H9 (cell line): ENCODE measurements around the gene REEP1. TPM values are rescaled to one million over a fixed set of nuclear protein-coding genes. Genes with fewer than 3 reads are reported as not detected.

Source experiments
- DNase-seq: peaks from one replicate; pipeline ENCODE4 v3.0.0-alpha.2; 2017
- H2AFZ ChIP-seq: one replicate; pipeline ENCODE4 v1.6.1; 2013; ENCODE audit warnings: mild to moderate bottlenecking, low read length, control low read depth, moderate library complexity
- H2AK5ac ChIP-seq: 2 replicates; pipeline ENCODE4 v1.6.1; 2013; ENCODE audit warnings: low read length, control low read depth, mixed read lengths; ENCODE audit not compliant: insufficient read length
- H2BK120ac ChIP-seq: one replicate; pipeline ENCODE4 v1.6.1; 2013; ENCODE audit warnings: low read depth, mild to moderate bottlenecking, low read length, control low read depth, inconsistent platforms; ENCODE audit not compliant: poor library complexity, severe bottlenecking
- H2BK12ac ChIP-seq: 2 replicates; pipeline ENCODE4 v1.6.1; 2013; ENCODE audit warnings: low read length, control low read depth, mixed read lengths, low read depth; ENCODE audit not compliant: insufficient read length
- H2BK15ac ChIP-seq: 2 replicates; pipeline ENCODE4 v1.6.1; 2013; ENCODE audit warnings: low read depth, low read length, control low read depth
- H2BK20ac ChIP-seq: one replicate; pipeline ENCODE4 v1.6.1; 2013; ENCODE audit warnings: low read depth, mild to moderate bottlenecking, low read length, control low read depth, inconsistent platforms; ENCODE audit not compliant: poor library complexity, severe bottlenecking
- H2BK5ac ChIP-seq: 2 replicates; pipeline ENCODE4 v1.6.1; 2013; ENCODE audit warnings: low read length, control low read depth, mixed read lengths; ENCODE audit not compliant: insufficient read length
- H3K14ac ChIP-seq: 2 replicates; pipeline ENCODE4 v1.6.1; 2013; ENCODE audit warnings: low read length, control low read depth; ENCODE audit not compliant: insufficient read depth
- H3K18ac ChIP-seq: 2 replicates; pipeline ENCODE4 v1.6.1; 2013; ENCODE audit warnings: low read depth, mild to moderate bottlenecking, mixed read lengths, low read length, control low read depth; ENCODE audit not compliant: insufficient read length
- H3K23ac ChIP-seq: 2 replicates; pipeline ENCODE4 v1.6.1; 2013; ENCODE audit warnings: low read length, control low read depth, mixed read lengths, low read depth; ENCODE audit not compliant: insufficient read length
- H3K23me2 ChIP-seq: 2 replicates; pipeline ENCODE4 v1.6.1; 2013; ENCODE audit warnings: low read depth, mild to moderate bottlenecking, mixed read lengths, low read length, control low read depth; ENCODE audit not compliant: insufficient read length, poor library complexity, severe bottlenecking
- H3K27ac ChIP-seq: 2 replicates; pipeline ENCODE4 v1.5.1; 2013; ENCODE audit warnings: low read length, control low read depth, mixed read lengths, low read depth; ENCODE audit not compliant: insufficient read length
- H3K27me3 ChIP-seq: 2 replicates; pipeline ENCODE4 v1.6.1; 2013; ENCODE audit warnings: low read length, control low read depth, inconsistent platforms; ENCODE audit not compliant: insufficient read depth
- H3K4ac ChIP-seq: 2 replicates; pipeline ENCODE4 v1.6.1; 2013; ENCODE audit warnings: low read depth, mild to moderate bottlenecking, control low read depth, inconsistent platforms, low read length, moderate library complexity
- H3K4me1 ChIP-seq: 2 replicates; pipeline ENCODE4 v1.6.1; 2013; ENCODE audit warnings: low read length, control low read depth, inconsistent platforms; ENCODE audit not compliant: insufficient read depth
- H3K4me2 ChIP-seq: 2 replicates; pipeline ENCODE4 v1.6.1; 2013; ENCODE audit warnings: low read length, control low read depth, mixed read lengths; ENCODE audit not compliant: insufficient read length, insufficient read depth
- H3K56ac ChIP-seq: 2 replicates; pipeline ENCODE4 v1.6.1; 2013; ENCODE audit warnings: low read depth, mild to moderate bottlenecking, mixed read lengths, low read length, control low read depth; ENCODE audit not compliant: insufficient read length
- H3K79me1 ChIP-seq: 2 replicates; pipeline ENCODE4 v1.6.1; 2013; ENCODE audit warnings: low read depth, mild to moderate bottlenecking, moderate library complexity, low read length, control low read depth, inconsistent platforms; ENCODE audit not compliant: insufficient read depth, poor library complexity, severe bottlenecking
- H3K79me2 ChIP-seq: 2 replicates; pipeline ENCODE4 v1.6.1; 2013; ENCODE audit warnings: low read length, control low read depth, inconsistent platforms; ENCODE audit not compliant: insufficient read depth
- H3K9ac ChIP-seq: 2 replicates; pipeline ENCODE4 v1.6.1; 2013; ENCODE audit warnings: low read length, control low read depth, mixed read lengths; ENCODE audit not compliant: insufficient read length; ENCODE audit errors: extremely low read depth
- H3K9me3 ChIP-seq: one replicate; pipeline ENCODE4 v1.6.1; 2013; ENCODE audit warnings: low read depth, low read length, inconsistent platforms; ENCODE audit not compliant: control insufficient read depth
- H3T11ph ChIP-seq: one replicate; pipeline ENCODE4 v1.6.1; 2013; ENCODE audit warnings: mild to moderate bottlenecking, low read length, control low read depth, inconsistent platforms
- H4K20me1 ChIP-seq: one replicate; pipeline ENCODE4 v1.6.1; 2013; ENCODE audit not compliant: control insufficient read depth, insufficient read length, insufficient read depth
- H4K5ac ChIP-seq: 2 replicates; pipeline ENCODE4 v1.6.1; 2013; ENCODE audit warnings: low read depth, mild to moderate bottlenecking, mixed read lengths, low read length, control low read depth; ENCODE audit not compliant: insufficient read length
- H4K8ac ChIP-seq: replicated peaks from 2 replicates; pipeline ENCODE4 v1.6.1; 2013; ENCODE audit warnings: low read length, control low read depth, mixed read lengths, low read depth; ENCODE audit not compliant: insufficient read length
- H4K91ac ChIP-seq: 2 replicates; pipeline ENCODE4 v1.6.1; 2013; ENCODE audit warnings: low read depth, mild to moderate bottlenecking, moderate library complexity, mixed read lengths, low read length, control low read depth; ENCODE audit not compliant: insufficient read length
- H3K27ac Mint-ChIP-seq, 3 experiments: 2 replicates in 2 of 3; 3 replicates in 1 of 3; pipeline ENCODE4 v1.8.0; 2020 to 2021; ENCODE audit warnings: mixed read lengths in 3 of 3, mild to moderate bottlenecking in 1 of 3, moderate library complexity in 1 of 3
- H3K27me3 Mint-ChIP-seq: 2 replicates; pipeline ENCODE4 v1.8.0; 2021; ENCODE audit warnings: low read depth, mild to moderate bottlenecking, moderate library complexity, mixed read lengths
- H3K36me3 Mint-ChIP-seq, 3 experiments: 2 replicates in 2 of 3; 3 replicates in 1 of 3; pipeline ENCODE4 v1.8.0; 2020 to 2021; ENCODE audit warnings: low read depth in 3 of 3, mixed read lengths in 3 of 3; ENCODE audit not compliant: insufficient read depth in 1 of 3
- H3K4me1 Mint-ChIP-seq, 2 experiments: 2 replicates each; pipeline ENCODE4 v1.8.0; 2020; ENCODE audit warnings: mixed read lengths in 2 of 2
- H3K4me3 Mint-ChIP-seq, 2 experiments: 2 replicates in 1 of 2; 3 replicates in 1 of 2; pipeline ENCODE4 v1.8.0; 2020 to 2021; ENCODE audit warnings: mild to moderate bottlenecking in 2 of 2, mixed read lengths in 2 of 2, moderate library complexity in 1 of 2
- H3K9me3 Mint-ChIP-seq, 2 experiments: 2 replicates in 1 of 2; 3 replicates in 1 of 2; pipeline ENCODE4 v1.8.0; 2020; ENCODE audit warnings: mild to moderate bottlenecking in 2 of 2, mixed read lengths in 2 of 2, moderate library complexity in 1 of 2
- WGBS: extraction: QIAGEN DNeasy Blood & Tissue Kit; methylation state at CpG from one replicate; pipeline ENCODE4 v1.1.7; 2013; ENCODE audit warnings: missing lambda C conversion rate, low lambda C conversion rate, mixed read lengths; ENCODE audit not compliant: insufficient read length; ENCODE audit errors: extremely low coverage; 5-methylcytosine and 5-hydroxymethylcytosine counted together
- total RNA-seq: library from RNA; stranded (reverse); gene quantifications from 2 replicates; pipeline ENCODE4 v1.2.1, GENCODE V29; 2021
- TF ChIP-seq, protein P1 (sequence below): fragments of 200-600 bp; sonication (generic); conservative IDR thresholded peaks from 3 replicates; pipeline ENCODE4 v1.8.0; 2021; ENCODE audit warnings: antibody characterized with exemption, mild to moderate bottlenecking

The REEP1 gene
- total RNA-seq, 1 experiment from 2014 or later, result 1.3 TPM

DNA sequence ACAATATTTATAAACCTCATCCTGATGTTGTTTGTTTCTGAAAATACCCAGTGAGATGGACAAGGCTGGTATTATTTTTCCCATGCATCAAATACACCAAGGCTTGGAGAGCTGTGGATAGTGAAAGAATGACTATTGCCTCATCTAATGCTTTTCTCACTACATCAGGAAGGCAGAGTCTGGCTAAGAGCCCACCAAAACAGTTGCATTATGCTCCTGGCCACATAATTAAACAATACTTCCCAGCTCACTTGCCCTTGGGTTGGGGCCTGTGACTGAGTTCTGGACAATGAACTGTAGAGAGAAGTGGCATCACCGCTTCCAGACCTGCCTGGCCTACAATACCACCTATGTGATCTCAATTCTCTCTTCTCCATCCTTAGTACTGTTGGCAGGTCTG, 46.4 kb upstream of the REEP1 start:
- Histone ChIP-seq H3K27me3 (no peaks in the 10 kb centered on the region), H3K4me2 (no peak overlapping the region), H3K56ac (no peak overlapping the region), H3K18ac (no peak overlapping the region), H3K23me2 (no peaks in the 10 kb centered on the region), H3K23ac (no peak overlapping the region), H4K5ac (no peak overlapping the region), H2BK120ac (no peak overlapping the region), H2BK12ac (no peak overlapping the region), H2AK5ac (no peak overlapping the region), H3K14ac (no peak overlapping the region), H2BK20ac (no peak overlapping the region), H3K4ac (no peak overlapping the region), H4K8ac (no peak overlapping the region), H3K9me3 (no peaks in the 10 kb centered on the region), H3K27ac (no peak overlapping the region), H2AFZ (no peak overlapping the region), H2BK15ac (no peak overlapping the region), H3K9ac (no peak overlapping the region), H2BK5ac (no peak overlapping the region), H3K79me2 (no peaks in the 10 kb centered on the region), H4K91ac (no peak overlapping the region), H3K79me1 (no peaks in the 10 kb centered on the region), H3K4me1 (no peaks in the 10 kb centered on the region), H3T11ph (no peak overlapping the region), H4K20me1 (no peaks in the 10 kb centered on the region)
- Mint-ChIP-seq H3K4me3 (no peak overlapping the region), H3K27me3 (peaks cover 1% of the 10 kb centered on the region), H3K4me1 (no peaks in the 10 kb centered on the region), H3K27ac (no peak overlapping the region), H3K36me3 (no peaks in the 10 kb centered on the region), H3K9me3 (no peaks in the 10 kb centered on the region)
- WGBS, result no CpG with 5 or more reads among the region's 1 CpG
- TF ChIP-seq, protein P1, sequence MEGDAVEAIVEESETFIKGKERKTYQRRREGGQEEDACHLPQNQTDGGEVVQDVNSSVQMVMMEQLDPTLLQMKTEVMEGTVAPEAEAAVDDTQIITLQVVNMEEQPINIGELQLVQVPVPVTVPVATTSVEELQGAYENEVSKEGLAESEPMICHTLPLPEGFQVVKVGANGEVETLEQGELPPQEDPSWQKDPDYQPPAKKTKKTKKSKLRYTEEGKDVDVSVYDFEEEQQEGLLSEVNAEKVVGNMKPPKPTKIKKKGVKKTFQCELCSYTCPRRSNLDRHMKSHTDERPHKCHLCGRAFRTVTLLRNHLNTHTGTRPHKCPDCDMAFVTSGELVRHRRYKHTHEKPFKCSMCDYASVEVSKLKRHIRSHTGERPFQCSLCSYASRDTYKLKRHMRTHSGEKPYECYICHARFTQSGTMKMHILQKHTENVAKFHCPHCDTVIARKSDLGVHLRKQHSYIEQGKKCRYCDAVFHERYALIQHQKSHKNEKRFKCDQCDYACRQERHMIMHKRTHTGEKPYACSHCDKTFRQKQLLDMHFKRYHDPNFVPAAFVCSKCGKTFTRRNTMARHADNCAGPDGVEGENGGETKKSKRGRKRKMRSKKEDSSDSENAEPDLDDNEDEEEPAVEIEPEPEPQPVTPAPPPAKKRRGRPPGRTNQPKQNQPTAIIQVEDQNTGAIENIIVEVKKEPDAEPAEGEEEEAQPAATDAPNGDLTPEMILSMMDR, result no peak
- DNase-seq, result no peak
